GM12865 (cell line): ENCODE results near the gene MAST1.
"Not testable (repeated sequence)": the region's sequence is repeated elsewhere in the genome, so short reads cannot be mapped to it uniquely, and the experiment has no call there.

Experiments used
- DNase-seq: peaks from one replicate; pipeline ENCODE4 v3.0.0; 2010; ENCODE audit warnings: low read depth
- H3K4me3 ChIP-seq: 2 replicates; pipeline ENCODE4 v1.5.1; 2011; ENCODE audit warnings: mild to moderate bottlenecking, low read depth, low read length, control low read depth
- CTCF ChIP-seq: IDR thresholded peaks from 2 replicates; pipeline ENCODE4 v1.5.1; 2011; ENCODE audit warnings: low read length, control low read depth, low read depth, inconsistent platforms; ENCODE audit not compliant: insufficient read depth; ENCODE audit errors: missing control alignments

The MAST1 gene

GRCh38 chr19:12842511-12842910 lies 4.2 kb downstream of the MAST1 start:
- DNase-seq: no peak
- TF ChIP-seq CTCF: no peak
- no peak overlapping the region for H3K4me3 ChIP-seq

- TF ChIP-seq CTCF: no peak
- no peak for DNase-seq
Observed at GRCh38 chr19:12843328-12843727, 5.0 kb downstream of the MAST1 start.

GRCh38 chr19:12843999-12844732 lies 5.9 kb downstream of the MAST1 start:
- TF ChIP-seq CTCF: no peak

More at GRCh38 chr19:12843328-12843727, 5.0 kb downstream of the MAST1 start:
- no peak overlapping the region for H3K4me3 ChIP-seq

GRCh38 chr19:12846613-12847012 lies 8.3 kb downstream of the MAST1 start:
- not testable (repeated sequence) for H3K4me3 ChIP-seq, DNase-seq

More at GRCh38 chr19:12843999-12844732, 5.9 kb downstream of the MAST1 start:
- DNase-seq: no peak
- no peak overlapping the region for H3K4me3 ChIP-seq

GRCh38 chr19:12847159-12848139 lies 9.1 kb downstream of the MAST1 start:
- peak; percentile 99 for TF ChIP-seq CTCF
- DNase-seq: peak; percentile 82
- H3K4me3 ChIP-seq: no peak overlapping the region

- no peak overlapping the region for H3K4me3 ChIP-seq
- no peak for DNase-seq
- TF ChIP-seq CTCF: no peak
Observed at GRCh38 chr19:12856653-12857052, 18.3 kb downstream of the MAST1 start.

GRCh38 chr19:12858041-12858928 lies 20.0 kb downstream of the MAST1 start:
- no peak overlapping the region for H3K4me3 ChIP-seq
- no peak for DNase-seq
- no peak for TF ChIP-seq CTCF
